AG04450 (cell line): ENCODE data around the gene CMTM6. TPM values are rescaled to one million over a fixed set of nuclear protein-coding genes. Genes with fewer than 3 reads are reported as not detected.
"Not testable (repeated sequence)": the region's sequence is repeated elsewhere in the genome, so short reads cannot be mapped to it uniquely, and the experiment has no call there.

Source experiments
- CTCF ChIA-PET: fragments of 300-600, 350-600 bp; formaldehyde crosslinking; extraction: SDS; loops from one replicate; lab custom pipeline; 2022; ENCODE audit warnings: antibody characterized with exemption, inconsistent platforms; lab: Charles Lee
- POLR2A ChIA-PET: fragments of 350-600 bp; formaldehyde crosslinking; extraction: SDS; loops from one replicate; lab custom pipeline; 2021; ENCODE audit warnings: antibody characterized with exemption, inconsistent platforms; lab: Yijun Ruan, JAX
- DNase-seq: peaks from one replicate; pipeline ENCODE4 v3.0.0-alpha.2; 2011; ENCODE audit warnings: low read depth, low spot score
- H3K27ac ChIP-seq: one replicate; pipeline ENCODE4 v1.5.1; 2012; ENCODE audit warnings: low read depth, low read length, control low read depth
- H3K27me3 ChIP-seq: one replicate; pipeline ENCODE4 v1.6.0; 2012; ENCODE audit warnings: low read length; ENCODE audit not compliant: control insufficient read depth, insufficient read depth
- H3K4me3 ChIP-seq: 2 replicates; pipeline ENCODE4 v1.5.1; 2011; ENCODE audit warnings: mild to moderate bottlenecking, low read depth, low read length, control low read depth
- H3K9me3 ChIP-seq: 2 replicates; pipeline ENCODE4 v1.5.1; 2012; ENCODE audit warnings: low read length; ENCODE audit not compliant: control insufficient read depth, insufficient read depth
- polyA plus RNA-seq: library from polyadenylated mRNA; depleted of rRNA; stranded (reverse); fragments of >200 nt; gene quantifications from 2 replicates; pipeline ENCODE4 v1.2.3, GENCODE V29; 2011
- TF ChIP-seq, protein P1 (sequence below): IDR thresholded peaks from 2 replicates; pipeline ENCODE4 v1.5.1; 2011; ENCODE audit warnings: low read depth, low read length, control low read depth, inconsistent platforms

CMTM6 gene
- polyA plus RNA-seq, 1 experiment, result 76.3 TPM

- no peak for DNase-seq
- no peak overlapping the region for H3K4me3 ChIP-seq
- POLR2A ChIA-PET, result no interaction called here
These were observed 61.9 kb downstream of the CMTM6 start for GRCh38 chr3:32440611-32441350.

GRCh38 chr3:32439421-32439820, 63.2 kb downstream of the CMTM6 start:
- ChIA-PET POLR2A (interaction anchor here (0.7 kb wide), 1 partner anchor 15 kb away, joined by 4 read pairs; no protein-coding TSS in a partner anchor), CTCF (interaction anchor here (0.8 kb wide), 1 partner anchor 29 kb away, joined by 3 read pairs; no protein-coding TSS in a partner anchor)
- not testable (repeated sequence) for H3K4me3 ChIP-seq

More at GRCh38 chr3:32440611-32441350, 61.9 kb downstream of the CMTM6 start:
- TF ChIP-seq, protein P1, sequence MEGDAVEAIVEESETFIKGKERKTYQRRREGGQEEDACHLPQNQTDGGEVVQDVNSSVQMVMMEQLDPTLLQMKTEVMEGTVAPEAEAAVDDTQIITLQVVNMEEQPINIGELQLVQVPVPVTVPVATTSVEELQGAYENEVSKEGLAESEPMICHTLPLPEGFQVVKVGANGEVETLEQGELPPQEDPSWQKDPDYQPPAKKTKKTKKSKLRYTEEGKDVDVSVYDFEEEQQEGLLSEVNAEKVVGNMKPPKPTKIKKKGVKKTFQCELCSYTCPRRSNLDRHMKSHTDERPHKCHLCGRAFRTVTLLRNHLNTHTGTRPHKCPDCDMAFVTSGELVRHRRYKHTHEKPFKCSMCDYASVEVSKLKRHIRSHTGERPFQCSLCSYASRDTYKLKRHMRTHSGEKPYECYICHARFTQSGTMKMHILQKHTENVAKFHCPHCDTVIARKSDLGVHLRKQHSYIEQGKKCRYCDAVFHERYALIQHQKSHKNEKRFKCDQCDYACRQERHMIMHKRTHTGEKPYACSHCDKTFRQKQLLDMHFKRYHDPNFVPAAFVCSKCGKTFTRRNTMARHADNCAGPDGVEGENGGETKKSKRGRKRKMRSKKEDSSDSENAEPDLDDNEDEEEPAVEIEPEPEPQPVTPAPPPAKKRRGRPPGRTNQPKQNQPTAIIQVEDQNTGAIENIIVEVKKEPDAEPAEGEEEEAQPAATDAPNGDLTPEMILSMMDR, result no peak
- no peaks in the 10 kb centered on the region for H3K9me3 ChIP-seq
- H3K27me3 ChIP-seq, result no peaks in the 10 kb centered on the region
- CTCF ChIA-PET, result interaction anchor here (0.8 kb wide), 1 partner anchor 28 kb away, joined by 3 read pairs; no protein-coding TSS in a partner anchor
- H3K27ac ChIP-seq, result no peak overlapping the region

DNA sequence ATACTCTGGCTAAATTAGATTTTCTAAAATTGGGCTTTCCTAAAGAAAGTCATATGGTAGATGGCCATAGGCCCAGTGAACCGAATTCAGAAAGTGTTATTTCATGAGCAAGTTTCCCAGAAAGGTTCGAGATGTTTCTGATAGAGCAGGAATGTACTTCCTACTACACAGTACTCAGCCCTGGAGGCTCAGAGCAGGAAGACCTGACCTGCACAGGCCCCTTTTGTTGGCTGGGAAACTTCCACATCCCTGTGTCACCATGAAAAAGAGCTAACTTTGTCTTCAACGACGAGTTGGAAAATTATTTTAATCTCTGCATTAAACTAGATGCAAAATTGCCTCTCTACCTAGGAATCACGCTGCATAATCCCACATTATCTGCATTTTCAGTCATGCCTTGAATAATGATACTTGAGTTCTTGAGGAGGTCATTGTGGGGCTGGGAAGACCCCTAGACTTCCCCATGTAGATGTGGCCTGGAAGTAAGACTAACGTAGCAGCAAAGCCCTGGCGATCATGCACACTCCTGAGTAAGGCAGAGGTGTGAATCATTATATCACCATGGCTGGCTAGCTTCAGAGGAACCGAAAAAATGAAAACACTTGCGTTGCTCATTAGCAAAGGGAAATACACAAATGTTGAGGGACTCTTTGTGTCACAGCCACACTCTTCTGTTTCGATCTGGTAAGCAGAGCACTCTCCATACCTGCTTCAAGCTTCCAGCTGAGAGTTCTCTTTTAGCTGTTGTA, 63.9 kb downstream of the CMTM6 start:
- CTCF ChIA-PET, result interaction anchor here (1.0 kb wide), 1 partner anchor 29 kb away, joined by 4 read pairs; no protein-coding TSS in a partner anchor
- DNase-seq, result no peak
- no peaks in the 10 kb centered on the region for H3K9me3 ChIP-seq
- POLR2A ChIA-PET, result no interaction called here
- TF ChIP-seq, protein P1, result no peak
- H3K27me3 ChIP-seq, result no peaks in the 10 kb centered on the region
- no peak overlapping the region for H3K4me3 ChIP-seq
- H3K27ac ChIP-seq, result no peak overlapping the region

More at GRCh38 chr3:32439421-32439820, 63.2 kb downstream of the CMTM6 start:
- not testable (repeated sequence) for H3K27me3 ChIP-seq, H3K9me3 ChIP-seq, H3K27ac ChIP-seq, DNase-seq

- Histone ChIP-seq H3K27ac (no peak overlapping the region), H3K9me3 (no peaks in the 10 kb centered on the region), H3K4me3 (no peak overlapping the region), H3K27me3 (no peaks in the 10 kb centered on the region)
- no peak for DNase-seq
- TF ChIP-seq, protein P1, result no peak
- ChIA-PET CTCF (interaction anchor here (1.0 kb wide), 1 partner anchor 30 kb away, joined by 4 read pairs; no protein-coding TSS in a partner anchor), POLR2A (no interaction called here)
These were observed 64.8 kb downstream of the CMTM6 start for GRCh38 chr3:32437896-32438295.

GRCh38 chr3:32436816-32437189, 65.8 kb downstream of the CMTM6 start:
- CTCF ChIA-PET, result no interaction called here
- no peak for DNase-seq

More at GRCh38 chr3:32436816-32437189, 65.8 kb downstream of the CMTM6 start:
- Histone ChIP-seq H3K4me3 (no peak overlapping the region), H3K9me3 (no peaks in the 10 kb centered on the region), H3K27me3 (no peaks in the 10 kb centered on the region), H3K27ac (no peak overlapping the region)
- POLR2A ChIA-PET, result no interaction called here
- TF ChIP-seq, protein P1, result no peak
